B cell (primary cell): ENCODE results near the gene ACSM3. TPM values are rescaled to one million over a fixed set of nuclear protein-coding genes. Genes with fewer than 3 reads are reported as not detected.
"Not testable (repeated sequence)": the region's sequence is repeated elsewhere in the genome, so short reads cannot be mapped to it uniquely, and the experiment has no call there.

Experiments used
- ATAC-seq: fragments of 200-7000 bp; cut with Tn5 transposase; one replicate; pipeline ENCODE4 v1.10.0; 2021; ENCODE audit warnings: low read depth, mild to moderate bottlenecking, moderate number of reproducible peaks, moderate library complexity
- CTCF ChIA-PET: fragments of 350-600 bp; sonication (Branson Sonifier 250); formaldehyde crosslinking; loops from one replicate; lab custom pipeline; 2021; ENCODE audit warnings: antibody characterized with exemption, inconsistent platforms; lab: Charles Lee
- POLR2A ChIA-PET: fragments of 350-600 bp; sonication (Branson Sonifier 250); formaldehyde crosslinking; loops from one replicate; lab custom pipeline; 2021; ENCODE audit warnings: antibody characterized with exemption; lab: Charles Lee
- DNase-seq: peaks from one replicate; pipeline ENCODE4 v3.0.0; 2013
- H2AFZ ChIP-seq: 2 replicates; pipeline ENCODE4 v1.6.1; 2012; ENCODE audit warnings: mild to moderate bottlenecking, low read depth, low read length; ENCODE audit not compliant: insufficient read depth, poor library complexity, severe bottlenecking
- H3K27ac ChIP-seq, 2 donors: 1 replicate in 1 of 2; 2 replicates in 1 of 2; pipeline ENCODE4 v1.5.1; 2012 to 2013; ENCODE audit warnings: low read length in 2 of 2, mild to moderate bottlenecking in 2 of 2, moderate library complexity in 1 of 2
- H3K27me3 ChIP-seq, 4 experiments: fragments of 200-600 bp in 1 of 4; sonication (generic) in 1 of 4; replicated peaks in 1 of 4; 1 replicate in 2 of 4; 2 replicates in 2 of 4; pipeline versions ENCODE4 v1.6.1 to v1.7.0; 2013 to 2016; ENCODE audit warnings: low read length in 3 of 4, mild to moderate bottlenecking in 2 of 4, mixed read lengths in 1 of 4, moderate library complexity in 1 of 4; ENCODE audit not compliant: insufficient read depth in 4 of 4, control insufficient read depth in 3 of 4; ENCODE audit errors: control extremely low read depth in 1 of 4
- H3K36me3 ChIP-seq, 2 experiments: replicated peaks in 1 of 2; 1 replicate in 1 of 2; 2 replicates in 1 of 2; pipeline versions ENCODE4 v1.6.1 to v1.7.1; 2013; ENCODE audit warnings: low read length in 1 of 2; ENCODE audit not compliant: insufficient read depth in 2 of 2, control insufficient read depth in 1 of 2; ENCODE audit errors: control extremely low read depth in 1 of 2, extremely low read depth in 1 of 2
- H3K4me1 ChIP-seq, 2 donors: fragments of 200-600 bp in 1 of 2; sonication (generic) in 1 of 2; 1 replicate in 1 of 2; 2 replicates in 1 of 2; pipeline versions ENCODE4 v1.5.1 to v1.6.1; 2013 to 2017; ENCODE audit warnings: low read length in 2 of 2; ENCODE audit not compliant: control insufficient read depth in 2 of 2, insufficient read depth in 2 of 2
- H3K4me2 ChIP-seq: replicated peaks from 2 replicates; pipeline ENCODE3; 2012; ENCODE audit warnings: mild to moderate bottlenecking, low read depth, low read length; ENCODE audit not compliant: poor library complexity, severe bottlenecking
- H3K4me3 ChIP-seq, 5 experiments: fragments of 200-600 bp in 1 of 5; sonication (generic) in 1 of 5; 1 replicate in 3 of 5; 2 replicates in 2 of 5; pipeline versions ENCODE4 v1.5.1 to v1.7.0; 2011 to 2016; ENCODE audit warnings: low read length in 4 of 5, mild to moderate bottlenecking in 4 of 5, low read depth in 2 of 5, control low read depth in 1 of 5, moderate library complexity in 1 of 5; ENCODE audit not compliant: insufficient read depth in 1 of 5; ENCODE audit errors: control extremely low read depth in 1 of 5, extremely low read depth in 1 of 5
- H3K79me2 ChIP-seq: fragments of 200-600 bp; sonication (generic); one replicate; pipeline ENCODE4 v1.6.0; 2016; ENCODE audit warnings: low read length; ENCODE audit not compliant: control insufficient read depth, insufficient read depth
- H3K9ac ChIP-seq: fragments of 200-600 bp; sonication (generic); 2 replicates; pipeline ENCODE4 v1.6.1; 2017; ENCODE audit warnings: mild to moderate bottlenecking, low read length, moderate library complexity
- H3K9me3 ChIP-seq, 3 donors: one replicate each; pipeline versions ENCODE4 v1.6.1 to v1.7.1; 2013; ENCODE audit warnings: low read length in 2 of 3; ENCODE audit not compliant: control insufficient read depth in 2 of 3, insufficient read depth in 1 of 3; ENCODE audit errors: control extremely low read depth in 1 of 3
- H4K20me1 ChIP-seq: 2 replicates; pipeline ENCODE4 v1.6.0; 2012; ENCODE audit warnings: mild to moderate bottlenecking, low read length; ENCODE audit not compliant: insufficient read depth, control insufficient read depth, poor library complexity, severe bottlenecking
- H3K27ac Mint-ChIP-seq: one replicate; pipeline ENCODE4 v1.8.0; 2021; ENCODE audit warnings: mixed read lengths
- H3K27me3 Mint-ChIP-seq: one replicate; pipeline ENCODE4 v1.8.0; 2021; ENCODE audit warnings: mixed read lengths
- H3K4me1 Mint-ChIP-seq: one replicate; pipeline ENCODE4 v1.8.0; 2021; ENCODE audit warnings: mixed read lengths
- H3K4me3 Mint-ChIP-seq: one replicate; pipeline ENCODE4 v1.8.0; 2021; ENCODE audit warnings: mixed read lengths
- H3K9me3 Mint-ChIP-seq: one replicate; pipeline ENCODE4 v1.8.0; 2022; ENCODE audit warnings: mixed read lengths; ENCODE audit not compliant: insufficient read depth
- EZH2 ChIP-seq: IDR thresholded peaks from 2 replicates; pipeline ENCODE4 v1.6.1; 2012; ENCODE audit warnings: borderline replicate concordance, low read depth, mild to moderate bottlenecking, moderate library complexity, low read length; ENCODE audit not compliant: insufficient read depth, poor library complexity, severe bottlenecking
- WGBS: methylation state at CpG from one replicate; pipeline ENCODE4 v1.1.5; 2013; ENCODE audit warnings: missing lambda C conversion rate; ENCODE audit not compliant: insufficient coverage; 5-methylcytosine and 5-hydroxymethylcytosine counted together
- intact Hi-C: fragments of 100-400 bp; cut with micrococcal nuclease; formaldehyde crosslinking; loops from one replicate; pipeline ENCODE4 v1.10.0; 2022
- polyA plus RNA-seq: library from polyadenylated mRNA; depleted of rRNA; stranded (reverse); fragments of >200 nt; gene quantifications from 2 replicates; pipeline ENCODE4 v1.2.3, GENCODE V29; 2012
- total RNA-seq, 2 donors: library from RNA; stranded (reverse); fragments of 120-200 nt in 1 of 2; gene quantifications; 1 replicate in 1 of 2; 2 replicates in 1 of 2; pipeline versions ENCODE4 v1.2.3 to v1.2.4, GENCODE V29; 2013 to 2022
- TF ChIP-seq, protein P1 (sequence below): fragments of 200-600 bp; IDR thresholded peaks from one replicate; pipeline ENCODE4 v1.8.0; 2022; ENCODE audit warnings: antibody characterized with exemption, mild to moderate bottlenecking

The ACSM3 gene
- total and polyA plus RNA-seq, 2 donors (not counting 1 experiment from before 2014, with no cell fraction given): 6.3 to 84.2 TPM

DNA sequence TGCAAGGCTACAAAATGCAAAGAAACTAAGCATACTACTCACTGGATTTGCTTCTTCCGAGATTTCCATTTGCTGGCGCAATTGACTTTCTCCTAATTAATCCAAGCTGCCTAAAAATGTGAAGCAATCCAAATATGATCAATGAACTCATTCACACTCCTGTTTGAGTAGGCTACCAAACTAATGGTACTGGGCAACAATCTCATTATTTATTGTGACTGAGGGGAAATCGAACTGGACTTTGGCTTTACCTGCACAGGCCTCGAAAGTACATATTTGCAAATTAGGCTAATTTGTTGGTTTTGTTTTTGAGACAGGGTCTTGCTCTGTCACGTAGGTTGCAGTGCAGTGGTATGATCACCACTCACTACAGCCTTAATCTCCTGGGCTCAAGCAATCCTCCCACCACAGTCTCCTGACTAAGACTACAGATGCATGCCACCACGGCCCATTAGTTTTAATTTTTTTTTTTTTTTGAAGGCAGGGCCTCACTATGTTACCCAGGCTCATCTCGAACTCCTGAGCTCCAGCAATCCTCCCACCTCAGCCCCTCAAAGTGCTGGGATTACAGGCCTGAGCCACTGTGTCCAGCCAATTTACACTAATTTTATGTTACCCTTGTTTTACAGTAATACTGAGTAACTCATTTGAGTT is 39.9 kb downstream of the ACSM3 start:
- Histone ChIP-seq H3K4me3 (no peak overlapping the region), H3K79me2 (no peaks in the 10 kb centered on the region), H3K4me1 (peaks cover 5 to 19% of the 10 kb centered on the region in 2 donors), H3K9ac (no peak overlapping the region), H3K27me3 (no peaks in the 10 kb centered on the region), H3K4me2 (no peak overlapping the region), H3K36me3 (no peaks in the 10 kb centered on the region), H2AFZ (no peak overlapping the region), H3K27ac (no peak overlapping the region), H3K9me3 (no peaks in the 10 kb centered on the region), H4K20me1 (no peaks in the 10 kb centered on the region)
- Mint-ChIP-seq H3K4me3 (no peak overlapping the region), H3K4me1 (peaks cover 15% of the 10 kb centered on the region), H3K9me3 (no peaks in the 10 kb centered on the region), H3K27me3 (no peaks in the 10 kb centered on the region), H3K27ac (no peak overlapping the region)
- ChIA-PET POLR2A (no interaction called here), CTCF (no interaction called here)
- DNase-seq (no peak), ATAC-seq (no peak)
- WGBS: 95% methylated on average over 4 of the region's 7 CpGs
- intact Hi-C loops: no loop called here
- TF ChIP-seq, protein P1, sequence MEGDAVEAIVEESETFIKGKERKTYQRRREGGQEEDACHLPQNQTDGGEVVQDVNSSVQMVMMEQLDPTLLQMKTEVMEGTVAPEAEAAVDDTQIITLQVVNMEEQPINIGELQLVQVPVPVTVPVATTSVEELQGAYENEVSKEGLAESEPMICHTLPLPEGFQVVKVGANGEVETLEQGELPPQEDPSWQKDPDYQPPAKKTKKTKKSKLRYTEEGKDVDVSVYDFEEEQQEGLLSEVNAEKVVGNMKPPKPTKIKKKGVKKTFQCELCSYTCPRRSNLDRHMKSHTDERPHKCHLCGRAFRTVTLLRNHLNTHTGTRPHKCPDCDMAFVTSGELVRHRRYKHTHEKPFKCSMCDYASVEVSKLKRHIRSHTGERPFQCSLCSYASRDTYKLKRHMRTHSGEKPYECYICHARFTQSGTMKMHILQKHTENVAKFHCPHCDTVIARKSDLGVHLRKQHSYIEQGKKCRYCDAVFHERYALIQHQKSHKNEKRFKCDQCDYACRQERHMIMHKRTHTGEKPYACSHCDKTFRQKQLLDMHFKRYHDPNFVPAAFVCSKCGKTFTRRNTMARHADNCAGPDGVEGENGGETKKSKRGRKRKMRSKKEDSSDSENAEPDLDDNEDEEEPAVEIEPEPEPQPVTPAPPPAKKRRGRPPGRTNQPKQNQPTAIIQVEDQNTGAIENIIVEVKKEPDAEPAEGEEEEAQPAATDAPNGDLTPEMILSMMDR: no peak
- TF ChIP-seq EZH2: no peak

DNA sequence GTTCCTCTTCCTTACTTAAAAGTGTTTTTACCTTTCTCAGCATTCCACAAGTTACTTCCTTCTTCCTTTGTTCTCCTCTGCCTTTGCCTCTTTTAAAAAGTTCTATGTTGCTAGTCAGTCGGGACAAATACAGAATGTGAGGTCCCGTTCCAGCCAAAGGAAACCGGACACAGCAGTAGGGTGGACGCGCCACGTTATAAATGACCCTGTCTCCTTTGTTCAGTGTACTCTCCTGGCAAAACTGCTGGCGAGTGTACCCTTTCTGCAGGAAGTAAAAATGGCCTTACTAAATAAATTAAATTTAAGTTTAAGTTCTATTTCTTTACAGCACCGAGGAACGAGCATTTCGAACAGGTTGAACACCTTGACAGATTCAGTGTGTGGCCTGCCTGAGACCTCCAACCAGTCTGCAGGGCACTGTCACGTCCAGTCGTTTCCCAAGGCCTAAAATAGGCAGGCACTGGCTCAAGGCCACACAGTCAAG is 41.9 kb downstream of the ACSM3 start:
- not testable (repeated sequence) for ATAC-seq, H4K20me1 ChIP-seq, H3K36me3 ChIP-seq, H3K9me3 Mint-ChIP-seq, H3K79me2 ChIP-seq, H3K27me3 ChIP-seq, H3K9me3 ChIP-seq, H3K27me3 Mint-ChIP-seq
- H3K4me1 ChIP-seq: peaks cover 5 to 19% of the 10 kb centered on the region in 2 donors
- ChIA-PET CTCF (interaction anchor here (1.2 to 1.6 kb wide), 2 partner anchors 11 kb away, joined by 3 read pairs; no protein-coding TSS in a partner anchor), POLR2A (interaction anchor here (0.6 kb wide), 1 partner anchor 32 kb away, joined by 3 read pairs; no protein-coding TSS in a partner anchor)
- peak overlapping the region; percentile 91 for H3K4me3 Mint-ChIP-seq
- peak; percentile 10 for DNase-seq
- H3K27ac Mint-ChIP-seq: peak overlapping the region; percentile 75
- peak overlapping the region; percentile 78 to 85 (median 85) for H3K4me3 ChIP-seq
- 24% methylated on average over 10 of the region's 12 CpGs for WGBS
- peak overlapping the region; percentile 70 for H3K9ac ChIP-seq
- intact Hi-C loops: loop anchor here (1.0 to 5.0 kb wide), 2 partner anchors 43 to 64 kb away; partner anchors contain the start of genes ACSM3 and THUMPD1
- H2AFZ ChIP-seq: peak overlapping the region; percentile 92
- H3K4me1 Mint-ChIP-seq: peaks cover 15% of the 10 kb centered on the region
- H3K4me2 ChIP-seq: peak overlapping the region; percentile 81
- H3K27ac ChIP-seq: peak overlapping the region; percentile 47 to 61
